Vagina (tissue), 2 donors: ENCODE data around the gene SSR4.

Experiments used
- CTCF ChIP-seq, 3 experiments: fragments of 450-650 bp in 2 of 3; fragments of 200-600 bp in 1 of 3; sonication (generic) in 1 of 3; IDR thresholded peaks; one replicate each; pipeline ENCODE4 v1.5.1; 2017 to 2019; ENCODE audit warnings: antibody characterized with exemption in 3 of 3, mild to moderate bottlenecking in 2 of 3, moderate library complexity in 2 of 3
- POLR2A ChIP-seq, 2 donors: fragments of 450-650 bp; IDR thresholded peaks; one replicate each; pipeline ENCODE4 v1.6.1; 2017; ENCODE audit warnings: antibody characterized with exemption in 2 of 2, mild to moderate bottlenecking in 2 of 2, moderate library complexity in 2 of 2

GRCh38 chrX:153797415-153798015 lies 3.0 kb downstream of the SSR4 start:
- no peak for TF ChIP-seq CTCF (IDR thresholded peaks at IDR 0.05)
- TF ChIP-seq POLR2A (IDR thresholded peaks at IDR 0.05): no peak
